K562 (cell line): ENCODE results near the gene GGACT. TPM values are rescaled to one million over a fixed set of nuclear protein-coding genes. Genes with fewer than 3 reads are reported as not detected.

Source experiments
- ATAC-seq: fragments of 200-7000 bp; cut with Tn5 transposase; 3 replicates; pipeline ENCODE4 v1.9.1; 2020; ENCODE audit warnings: moderate library complexity
- BruUV-seq: library from RNA; stranded (reverse); fragments of 400-500 nt; replicated peaks from 2 replicates; lab custom pipeline; 2021; lab: Mats Ljungman, UMichigan
- CTCF ChIA-PET: fragments of 300-600 bp; formaldehyde crosslinking; extraction: SDS; loops from one replicate; lab custom pipeline; 2021; ENCODE audit warnings: low intra/inter-chr PET ratio; lab: Yijun Ruan, JAX
- POLR2A ChIA-PET: fragments of 300-600, 350-650 bp; sonication (Branson Sonifier 250); formaldehyde crosslinking; extraction: SDS; loops from one replicate; lab custom pipeline; 2021; ENCODE audit warnings: antibody characterized with exemption, inconsistent platforms; lab: Yijun Ruan, JAX
- DNase-seq, 4 experiments: peaks; one replicate each; pipeline versions ENCODE4 v3.0.0 to v3.0.0-alpha.2; 2011 to 2018; ENCODE audit warnings: low spot score in 3 of 4, mixed read lengths in 3 of 4; ENCODE audit errors: extremely low read depth in 1 of 4
- FAIRE-seq: peaks from 2 replicates; lab custom pipeline; 2011; peaks lifted over from hg19 to GRCh38; lab: Jason Lieb, UNC
- H2AFZ ChIP-seq: 2 replicates; pipeline ENCODE4 v1.6.0; 2011; ENCODE audit warnings: low read depth, low read length, control low read depth, inconsistent platforms
- H3K27ac ChIP-seq: fragments of 200-600 bp; 3 replicates; pipeline ENCODE4 v1.8.0; 2011; ENCODE audit warnings: low read depth, mild to moderate bottlenecking, control low read depth, inconsistent platforms, low read length, moderate library complexity, mixed read lengths; ENCODE audit errors: extremely low read depth
- H3K27me3 ChIP-seq, 2 experiments: fragments of 300-600 bp in 1 of 2; 2 replicates in 1 of 2; 3 replicates in 1 of 2; pipeline versions ENCODE4 v1.6.0 to v1.8.0; 2011; ENCODE audit warnings: inconsistent platforms in 2 of 2, low read length in 2 of 2, mild to moderate bottlenecking in 1 of 2, mixed read lengths in 1 of 2, moderate library complexity in 1 of 2; ENCODE audit not compliant: control insufficient read depth in 2 of 2, insufficient read depth in 2 of 2
- H3K36me3 ChIP-seq: fragments of 300-600 bp; 3 replicates; pipeline ENCODE4 v1.8.0; 2011; ENCODE audit warnings: mild to moderate bottlenecking, low read length, inconsistent platforms; ENCODE audit not compliant: control insufficient read depth, insufficient read depth
- H3K4me1 ChIP-seq, 2 experiments: fragments of 200-600 bp in 1 of 2; replicated peaks in 1 of 2; 2 replicates in 1 of 2; 3 replicates in 1 of 2; pipeline versions ENCODE4 v1.5.1 to v1.8.0; 2011; ENCODE audit warnings: inconsistent platforms in 2 of 2, low read length in 2 of 2, mild to moderate bottlenecking in 1 of 2, mixed read lengths in 1 of 2, moderate library complexity in 1 of 2; ENCODE audit not compliant: control insufficient read depth in 2 of 2, insufficient read depth in 2 of 2
- H3K4me2 ChIP-seq: 2 replicates; pipeline ENCODE4 v1.6.1; 2011; ENCODE audit warnings: low read length, control low read depth, inconsistent platforms, mixed read lengths; ENCODE audit not compliant: insufficient read depth
- H3K4me3 ChIP-seq: fragments of 200-600 bp; sonication (generic), shearing (Covaris generic); 2 replicates; pipeline ENCODE4 v1.5.1; 2016; ENCODE audit warnings: control low read depth, inconsistent platforms
- H3K79me2 ChIP-seq: fragments of 200-600 bp; 3 replicates; pipeline ENCODE4 v1.8.0; 2011; ENCODE audit warnings: low read length, inconsistent platforms; ENCODE audit not compliant: control insufficient read depth, insufficient read depth
- H3K9ac ChIP-seq, 2 experiments: 2 replicates each; pipeline versions ENCODE4 v1.6.0 to v1.6.1; 2011; ENCODE audit warnings: low read depth in 2 of 2, low read length in 2 of 2, control low read depth in 1 of 2, inconsistent platforms in 1 of 2, mild to moderate bottlenecking in 1 of 2, mixed read lengths in 1 of 2; ENCODE audit not compliant: insufficient read depth in 1 of 2
- H3K9me1 ChIP-seq: one replicate; pipeline ENCODE4 v1.6.0; 2011; ENCODE audit warnings: inconsistent platforms, mild to moderate bottlenecking, low read length, moderate library complexity; ENCODE audit not compliant: control insufficient read depth, insufficient read depth
- H3K9me3 ChIP-seq: replicated peaks from 2 replicates; pipeline ENCODE4 v1.5.1; 2011; ENCODE audit warnings: low read depth, low read length, inconsistent platforms; ENCODE audit not compliant: control insufficient read depth, insufficient read depth
- H4K20me1 ChIP-seq: replicated peaks from 2 replicates; pipeline ENCODE4 v1.6.1; 2011; ENCODE audit warnings: low read length, inconsistent platforms, mixed read lengths; ENCODE audit not compliant: control insufficient read depth, insufficient read depth
- EZH2 ChIP-seq: IDR thresholded peaks from 2 replicates; pipeline ENCODE4 v1.6.1; 2012; ENCODE audit warnings: low read depth, mild to moderate bottlenecking, inconsistent platforms, low read length, borderline replicate concordance
- GATAD2B ChIP-seq: fragments of 450-650 bp; IDR thresholded peaks from 2 replicates; pipeline ENCODE4 v1.6.1; 2017; ENCODE audit warnings: mild to moderate bottlenecking, borderline replicate concordance
- GTF2B ChIP-seq: IDR thresholded peaks from 2 replicates; pipeline ENCODE4 v1.6.1; 2011; ENCODE audit not compliant: insufficient read length; ENCODE audit errors: extremely low read depth
- JUNB ChIP-seq: fragments of 450-650 bp; formaldehyde crosslinking; conservative IDR thresholded peaks from 2 replicates; pipeline ENCODE4 v1.4.0; 2020; ENCODE audit warnings: mild to moderate bottlenecking
- PRDM10 ChIP-seq: fragments of 450-650 bp; IDR thresholded peaks from 2 replicates; pipeline ENCODE4 v1.6.1; 2018; ENCODE audit not compliant: partially characterized antibody
- RCOR1 ChIP-seq, 2 experiments: IDR thresholded peaks; 2 replicates each; pipeline ENCODE4 v1.6.1; 2012; ENCODE audit warnings: low read depth in 2 of 2, low read length in 2 of 2, borderline replicate concordance in 1 of 2, improper control_type of control experiment in 1 of 2
- SMC3 ChIP-seq: conservative IDR thresholded peaks from 2 replicates; pipeline ENCODE4 v1.6.1; 2011; ENCODE audit warnings: low read depth, low read length, improper control_type of control experiment; ENCODE audit not compliant: insufficient read depth
- ZBTB9 ChIP-seq: fragments of 450-650 bp; formaldehyde crosslinking; IDR thresholded peaks from 2 replicates; pipeline ENCODE4 v1.4.0; 2020; ENCODE audit warnings: mild to moderate bottlenecking, moderate library complexity
- ZFX ChIP-seq: sonication (generic); formaldehyde crosslinking; IDR thresholded peaks from 2 replicates; pipeline ENCODE4 v1.8.0; 2022; ENCODE audit warnings: mild to moderate bottlenecking, missing genetic modification reagents, moderate library complexity
- WGBS: fragments of 100-300 bp; shearing (Covaris generic); methylation state at CpG from one replicate; pipeline ENCODE4 v1.1.6; 2016; ENCODE audit warnings: low coverage, mixed read lengths; ENCODE audit not compliant: insufficient coverage; ENCODE audit errors: missing lambda C conversion rate; 5-methylcytosine and 5-hydroxymethylcytosine counted together
- in situ Hi-C: fragments of 300-500 bp; cut with MboI; formaldehyde crosslinking; loops from 4 replicates; pipeline ENCODE4 v1.15.0; 2018; ENCODE audit warnings: inconsistent platforms, mixed read lengths
- intact Hi-C: fragments of 100-400 bp; cut with micrococcal nuclease; formaldehyde crosslinking; loops from 2 replicates; pipeline ENCODE4 v1.14.2; 2022
- polyA plus RNA-seq, 8 experiments: library from polyadenylated mRNA; depleted of rRNA in 4 of 8; stranded (reverse) in 5 of 8; unstranded in 3 of 8; fragments of >200 nt; fragmentation: Nextera tagmentation in 2 of 8; fragmentation: Illumina TruSeq in 1 of 8; extraction: Ambion mirVana in 2 of 8; extraction: Trizol in 1 of 8; gene quantifications; 2 replicates each; pipeline versions ENCODE4 v1.2.1 to v1.2.3, GENCODE V29; 2011 to 2014; ENCODE audit warnings: inconsistent platforms in 1 of 8, missing spikeins in 1 of 8
- total RNA-seq, 7 experiments: library from RNA; depleted of rRNA in 6 of 7; stranded (reverse); fragments of >200 nt in 6 of 7; fragmentation: Illumina TruSeq in 2 of 7; extraction: Trizol in 2 of 7; gene quantifications; 2 replicates each; pipeline versions ENCODE4 v1.2.1 to v1.2.3, GENCODE V29; 2011 to 2021; ENCODE audit warnings: low replicate concordance in 1 of 7

The GGACT gene
- total and polyA plus RNA-seq, 9 of the 15 experiments (the other 6 are each of a cell fraction or from before 2014, with no cell fraction given), result 0.20 to 3.2 (median 1.7) TPM

GRCh38 chr13:100523411-100523810, 65.2 kb downstream of the GGACT start:
- H2AFZ ChIP-seq, result no peak overlapping the region
- H3K9me1 ChIP-seq, result no peaks in the 10 kb centered on the region
- H3K4me1 ChIP-seq, result no peaks in the 10 kb centered on the region
- no peak overlapping the region for H3K27ac ChIP-seq
- WGBS, result 51% methylated on average over 11 of the region's 14 CpGs
- POLR2A ChIA-PET, result interaction anchor here (0.7 kb wide), 1 partner anchor 497 kb away, joined by 5 read pairs; no protein-coding TSS in a partner anchor
- in situ Hi-C loops (no loop called here), intact Hi-C loops (no loop called here)
- no peak overlapping the region for H3K4me3 ChIP-seq
- H3K4me2 ChIP-seq, result no peak overlapping the region
- no peak overlapping the region for H3K9ac ChIP-seq
- DNase-seq (no peak), FAIRE-seq (no peak), ATAC-seq (no peak)
- no peaks in the 10 kb centered on the region for H4K20me1 ChIP-seq
- no TSS peak for BruUV-seq
- CTCF ChIA-PET, result no interaction called here
- no peaks in the 10 kb centered on the region for H3K36me3 ChIP-seq
- H3K27me3 ChIP-seq, result no peaks in the 10 kb centered on the region
- H3K79me2 ChIP-seq, result no peaks in the 10 kb centered on the region
- no peaks in the 10 kb centered on the region for H3K9me3 ChIP-seq
- no peak for TF ChIP-seq SMC3
- TF ChIP-seq GTF2B, result no peak
- TF ChIP-seq RCOR1 (IDR thresholded peaks at IDR 0.05; ENCODE audit: borderline replicate concordance in 1 of 2, low read depth in 2 of 2, low read length in 2 of 2), result no peak
- TF ChIP-seq JUNB (CRISPR knock-in tag), result no peak
- no peak for TF ChIP-seq ZBTB9 (CRISPR knock-in tag)
- TF ChIP-seq GATAD2B, result no peak
- TF ChIP-seq EZH2, result no peak
- TF ChIP-seq PRDM10, result no peak
- no peak for TF ChIP-seq ZFX (CRISPR knock-in tag)
